Muscle of arm (tissue), 12 donors: ENCODE results near the gene KCNQ2. TPM values are rescaled to one million over a fixed set of nuclear protein-coding genes. Genes with fewer than 3 reads are reported as not detected.
A peak's percentile ranks its signal among the peaks of the same experiment; 100 is the strongest.

ENCODE experiments used
- DNase-seq: peaks from one replicate; pipeline ENCODE4 v3.0.0-alpha.2; 2013
- polyA plus RNA-seq, 12 donors: library from polyadenylated mRNA; unstranded; fragments of 120-200 nt; gene quantifications; one replicate each; pipeline ENCODE4 v1.2.1, GENCODE V29; 2013; ENCODE audit not compliant: insufficient read length in 12 of 12

The KCNQ2 gene
- polyA plus RNA-seq, 12 donors, result 1.6 to 5.4 (median 2.9) TPM; not detected in 1

DNA sequence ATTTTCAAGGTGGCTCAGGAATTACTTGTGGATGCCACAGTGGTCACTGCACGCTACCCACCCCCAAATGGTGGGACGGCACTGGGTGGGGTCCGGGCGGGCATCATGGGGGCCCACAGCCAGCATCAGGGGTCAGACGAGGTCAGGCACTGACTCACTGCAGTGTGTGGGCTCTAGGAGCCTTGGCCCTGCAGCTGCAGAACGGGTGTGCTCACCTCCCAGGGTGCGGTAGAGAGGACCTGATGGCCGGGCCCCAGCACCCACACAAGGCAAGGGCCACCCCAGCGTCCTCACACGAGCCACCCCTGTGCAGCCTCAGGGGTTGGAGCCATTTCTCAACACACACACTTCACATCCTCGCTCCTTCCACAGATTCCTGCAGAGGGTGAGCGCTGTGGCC lies 34.3 kb downstream of the KCNQ2 start:
- no peak for DNase-seq

- DNase-seq, result no peak
These were observed 36.9 kb downstream of the KCNQ2 start for GRCh38 chr20:63435552-63435951.

GRCh38 chr20:63434599-63435378 lies 37.7 kb downstream of the KCNQ2 start:
- DNase-seq, result peak; percentile 82

GRCh38 chr20:63433756-63434531 lies 38.5 kb downstream of the KCNQ2 start:
- no peak for DNase-seq

- DNase-seq, result no peak
These were observed 39.1 kb downstream of the KCNQ2 start for GRCh38 chr20:63433351-63433750.

DNA sequence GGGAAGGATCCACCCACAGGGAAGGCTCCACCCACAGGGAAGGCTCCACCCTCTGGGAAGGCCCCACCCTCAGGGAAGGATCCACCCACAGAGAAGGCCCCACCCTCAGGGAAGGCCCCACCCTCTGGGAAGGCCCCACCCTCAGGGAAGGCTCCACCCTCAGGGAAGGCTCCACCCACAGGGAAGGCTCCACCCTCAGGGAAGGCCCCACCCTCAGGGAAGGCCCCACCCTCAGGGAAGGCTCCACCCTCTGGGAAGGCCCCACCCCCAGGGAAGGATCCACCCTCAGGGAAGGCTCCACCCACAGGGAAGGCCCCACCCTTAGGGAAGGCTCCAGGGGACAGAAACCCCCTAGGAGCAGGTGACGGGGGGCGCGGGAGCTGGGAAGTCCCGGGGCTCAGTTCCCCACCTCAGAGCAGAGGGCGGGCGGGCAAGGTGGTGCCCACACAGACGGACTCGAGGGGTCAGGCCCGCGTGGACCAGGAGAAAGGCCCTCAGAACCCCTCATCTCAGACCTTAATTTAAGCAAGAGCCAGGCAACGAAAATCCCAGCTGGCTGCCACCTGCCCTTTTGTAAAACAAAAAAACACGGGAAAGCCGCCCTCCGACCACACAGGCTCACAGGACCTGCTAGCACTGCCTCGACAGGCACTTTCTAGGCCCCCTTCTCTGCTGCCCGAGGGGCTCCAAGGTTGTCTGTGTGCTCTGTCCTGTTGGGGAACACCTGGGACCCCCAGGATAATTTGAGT lies 39.7 kb downstream of the KCNQ2 start:
- DNase-seq, result no peak

DNA sequence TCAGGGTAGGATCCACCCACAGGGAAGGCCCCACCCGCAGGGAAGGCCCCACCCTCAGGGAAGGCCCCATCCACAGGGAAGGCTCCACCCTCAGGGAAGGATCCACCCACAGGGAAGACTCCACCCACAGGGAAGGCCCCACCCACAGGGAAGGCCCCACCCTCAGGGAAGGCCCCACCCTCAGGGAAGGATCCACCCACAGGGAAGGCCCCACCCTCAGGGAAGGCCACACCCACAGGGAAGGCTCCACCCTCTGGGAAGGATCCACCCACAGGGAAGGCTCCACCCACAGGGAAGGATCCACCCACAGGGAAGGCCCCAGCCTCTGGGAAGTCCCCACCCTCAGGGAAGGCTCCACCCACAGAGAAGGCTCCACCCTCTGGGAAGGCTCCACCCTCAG lies 40.5 kb downstream of the KCNQ2 start:
- DNase-seq, result no peak

DNA sequence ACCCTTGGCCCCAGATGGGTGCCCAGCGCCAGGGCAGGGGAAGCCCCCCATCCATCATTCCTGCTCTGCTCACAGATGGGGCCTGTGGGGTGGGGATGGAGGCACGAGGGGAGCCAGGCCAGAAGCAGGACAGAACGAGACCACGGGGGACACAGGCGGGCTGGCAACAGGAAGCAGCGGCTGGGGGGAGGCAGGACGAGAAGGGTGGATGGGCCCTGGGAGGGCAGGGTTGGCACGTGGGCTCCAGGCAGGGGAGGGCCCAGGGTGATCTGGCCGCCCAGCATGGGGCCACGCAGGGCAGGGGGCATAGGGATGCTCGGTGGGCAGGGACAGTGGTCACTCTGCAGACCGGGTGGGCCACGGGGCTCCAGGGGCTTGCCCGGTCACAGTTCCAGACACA lies 41.6 kb downstream of the KCNQ2 start:
- no peak for DNase-seq

DNA sequence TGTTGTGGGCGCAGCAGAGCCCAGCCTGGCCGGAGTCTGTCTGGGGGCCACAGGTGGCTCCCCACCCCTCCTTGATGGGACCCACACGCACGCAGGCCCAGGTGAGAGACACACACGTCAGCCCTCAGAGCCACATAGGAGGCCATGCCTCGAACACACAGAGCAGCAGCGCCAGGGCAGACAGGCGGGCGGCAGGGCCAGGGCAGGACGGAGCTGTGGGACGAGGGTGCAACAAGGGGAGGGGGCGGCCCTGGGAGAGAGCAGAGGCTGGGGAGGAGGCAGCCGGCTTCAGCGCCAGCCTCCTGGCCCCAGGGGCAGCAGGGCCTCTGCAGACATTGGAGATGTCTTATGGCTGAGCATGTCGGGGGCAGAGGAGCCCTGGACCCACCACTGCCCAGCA lies 42.5 kb downstream of the KCNQ2 start:
- no peak for DNase-seq

DNA sequence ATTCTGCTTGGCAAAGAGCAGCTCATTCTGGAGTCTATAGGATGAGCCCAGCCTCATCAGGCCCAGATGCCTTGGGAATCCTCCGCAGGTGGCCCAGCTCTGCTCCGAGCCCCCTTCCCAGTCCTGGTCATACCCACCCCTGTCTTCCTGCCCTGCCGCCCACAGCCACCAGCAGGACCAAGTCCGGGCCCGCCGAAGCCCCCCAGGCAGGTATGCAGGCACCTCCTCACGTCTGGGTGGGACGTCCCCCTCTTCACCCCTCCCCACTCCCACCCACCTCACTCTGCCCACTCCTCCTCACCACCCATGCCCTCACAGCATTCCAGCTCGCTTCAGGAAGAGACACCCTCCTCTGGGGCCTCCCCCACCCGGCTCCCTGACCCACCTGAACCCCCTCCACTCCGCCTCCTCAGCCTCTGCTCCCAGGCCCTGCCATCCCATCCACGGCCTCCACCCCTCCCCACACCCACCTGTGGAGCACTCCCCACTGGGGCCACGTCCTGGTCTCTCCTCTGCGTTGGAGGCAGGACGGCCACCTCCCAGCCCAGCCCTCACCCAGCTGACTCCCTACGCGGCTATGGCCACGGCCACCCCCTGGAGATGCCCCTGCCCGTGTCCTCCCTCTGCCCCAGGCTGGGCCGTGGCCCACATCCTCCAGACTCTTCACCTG lies 43.4 kb downstream of the KCNQ2 start:
- no peak for DNase-seq

- DNase-seq, result no peak
These were observed 44.6 kb downstream of the KCNQ2 start for GRCh38 chr20:63427724-63428330.

- no peak for DNase-seq
These were observed 45.2 kb downstream of the KCNQ2 start for GRCh38 chr20:63427206-63427605.

- no peak for DNase-seq
These were observed 46.5 kb downstream of the KCNQ2 start for GRCh38 chr20:63425846-63426485.

- DNase-seq, result no peak
These were observed 47.8 kb downstream of the KCNQ2 start for GRCh38 chr20:63424613-63425012.

- DNase-seq, result no peak
These were observed 48.7 kb downstream of the KCNQ2 start for GRCh38 chr20:63423751-63424150.

DNA sequence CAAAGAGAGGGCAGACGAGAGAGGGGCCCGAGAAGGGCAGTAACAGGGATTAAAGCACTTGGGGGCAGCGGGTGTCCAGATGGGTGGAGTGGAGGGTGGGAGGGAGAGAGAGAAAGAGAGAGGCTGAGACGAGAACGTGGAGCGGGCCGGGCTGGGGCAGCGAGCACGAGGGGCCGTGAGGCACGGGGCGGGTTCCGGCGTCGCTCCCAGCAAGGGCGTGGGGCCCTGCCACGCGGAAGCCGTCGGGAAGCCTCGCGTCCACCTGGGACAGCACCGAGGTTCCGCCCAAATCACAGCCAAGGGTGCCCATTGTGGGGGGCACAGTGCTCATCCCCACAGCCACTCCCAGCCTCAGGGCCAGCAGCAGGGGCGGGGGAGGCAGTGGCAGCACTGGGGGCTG lies 49.8 kb downstream of the KCNQ2 start:
- no peak for DNase-seq

- DNase-seq, result no peak
These were observed 50.5 kb downstream of the KCNQ2 start for GRCh38 chr20:63421913-63422312.

GRCh38 chr20:63421094-63421692 lies 51.3 kb downstream of the KCNQ2 start:
- no peak for DNase-seq

DNA sequence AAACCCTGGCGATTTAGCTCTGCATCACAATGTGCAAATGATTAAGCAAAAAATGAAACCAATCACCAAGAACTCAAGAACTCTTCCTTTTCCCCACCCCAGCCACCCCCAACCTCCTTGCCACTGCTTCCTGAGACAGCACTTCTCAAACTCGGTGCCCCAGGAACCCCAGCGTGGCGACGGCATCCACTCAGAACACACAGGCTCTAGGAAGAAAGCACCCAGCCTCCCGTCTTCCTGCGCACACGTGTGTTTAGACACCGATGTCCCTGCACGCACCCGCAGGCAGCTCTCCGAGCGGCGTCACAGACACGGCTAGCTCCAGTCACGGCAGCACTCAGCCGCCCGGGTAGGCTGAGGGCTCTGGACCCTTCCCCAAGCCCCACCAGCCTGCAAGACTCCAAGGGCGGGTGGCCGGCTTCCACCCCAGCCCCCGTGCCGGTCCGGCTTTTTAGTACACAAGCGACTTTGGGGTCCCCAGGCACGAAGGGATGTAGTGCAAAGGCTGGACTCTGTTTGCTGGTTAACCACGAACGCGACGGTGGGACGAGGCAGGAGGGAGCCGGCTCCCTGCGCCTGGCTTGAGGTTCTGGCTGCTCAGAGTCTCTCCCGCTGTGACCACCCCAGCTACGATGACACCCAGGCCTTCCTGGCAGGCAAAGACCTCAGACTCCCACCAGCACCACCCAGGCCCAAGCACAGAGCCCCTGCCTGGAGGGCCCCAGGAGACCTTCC lies 51.9 kb downstream of the KCNQ2 start:
- DNase-seq, result no peak

DNA sequence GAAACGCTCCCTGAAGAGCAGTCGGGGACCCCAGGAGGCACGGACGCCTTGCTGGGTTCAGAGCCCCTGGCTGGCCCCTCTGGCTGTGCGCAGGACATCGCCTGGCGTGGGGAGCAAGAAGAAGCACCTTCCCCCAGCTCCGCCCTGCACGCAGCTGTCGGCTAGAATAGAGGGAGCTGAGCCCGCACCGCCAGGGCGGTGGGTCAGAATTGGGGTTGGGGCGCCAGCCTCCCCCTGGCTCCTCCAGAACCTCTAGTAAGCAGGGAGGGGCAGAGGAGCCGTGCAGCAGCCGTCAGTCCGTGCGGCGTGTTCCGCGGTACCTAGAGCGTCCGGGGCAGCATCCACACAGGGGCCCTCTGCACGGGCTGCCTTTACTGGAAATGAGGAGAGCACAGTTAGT lies 53.2 kb downstream of the KCNQ2 start:
- no peak for DNase-seq
